GM06990 (cell line): ENCODE data around the gene MED31.
A peak's percentile ranks its signal among the peaks of the same experiment; 100 is the strongest.

Source experiments
- DNase-seq: peaks from one replicate; pipeline ENCODE4 v3.0.0-alpha.2; 2011; ENCODE audit not compliant: insufficient read length; ENCODE audit errors: extremely low read depth
- H3K27me3 ChIP-seq: replicated peaks from 2 replicates; pipeline ENCODE4 v1.6.0; 2011; ENCODE audit warnings: low read length; ENCODE audit not compliant: control insufficient read depth, insufficient read depth
- H3K36me3 ChIP-seq: 2 replicates; pipeline ENCODE4 v1.5.1; 2011; ENCODE audit warnings: low read length; ENCODE audit not compliant: control insufficient read depth, insufficient read depth
- H3K4me3 ChIP-seq: replicated peaks from 2 replicates; pipeline ENCODE4 v1.5.1; 2011; ENCODE audit warnings: low read depth, mild to moderate bottlenecking, control low read depth, low read length
- TF ChIP-seq, protein P1 (sequence below): IDR thresholded peaks from 2 replicates; pipeline ENCODE4 v1.5.1; 2011; ENCODE audit warnings: low read length, control low read depth, mild to moderate bottlenecking, inconsistent platforms; ENCODE audit not compliant: insufficient read depth, poor library complexity, severe bottlenecking

The MED31 gene

DNA sequence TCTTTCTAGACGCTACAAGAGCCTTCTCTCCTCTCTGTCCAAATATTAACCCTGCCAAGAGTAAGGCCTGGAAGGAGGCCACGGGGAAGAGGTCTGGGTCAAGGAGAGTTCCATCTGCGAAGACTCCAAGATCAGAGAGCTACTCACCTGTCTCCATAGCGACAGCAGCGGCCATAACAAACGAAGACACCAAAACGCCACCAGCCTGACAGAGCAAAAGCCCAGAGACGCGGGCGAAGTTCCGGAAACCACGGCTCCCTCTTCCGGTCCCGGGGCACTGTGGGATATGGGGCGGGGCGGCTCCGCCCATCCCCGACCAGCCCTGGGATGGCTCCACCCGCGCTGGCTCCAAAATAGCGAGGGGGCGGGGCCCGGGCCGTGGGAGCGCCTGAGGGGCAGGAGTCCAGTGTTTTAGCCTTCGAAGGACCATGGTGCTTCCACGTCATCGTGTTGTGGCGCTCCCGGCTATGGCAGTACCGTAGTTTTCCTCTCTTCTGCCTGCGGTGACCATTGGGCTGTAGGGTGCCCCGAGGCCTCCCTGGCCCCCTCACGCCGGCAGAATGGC, at the start of gene MED31, which contains the start of gene C17orf100:
Gene MED31, minus strand, starts transcription at position 252 of the 565 bp plus-strand sequence. Its CDS starts 77 bp downstream, at position 175.
Gene C17orf100, plus strand, starts transcription at position 409 of the 565 bp plus-strand sequence. Its CDS starts 152 bp downstream, at position 561.
- peaks cover 3% of the 10 kb centered on the region; the same call in 1 of the 2 replicates for H3K36me3 ChIP-seq
- peak within 1 kb of the TSS; percentile 74 for H3K4me3 ChIP-seq
- DNase-seq = peak; percentile 92
- TF ChIP-seq, protein P1, sequence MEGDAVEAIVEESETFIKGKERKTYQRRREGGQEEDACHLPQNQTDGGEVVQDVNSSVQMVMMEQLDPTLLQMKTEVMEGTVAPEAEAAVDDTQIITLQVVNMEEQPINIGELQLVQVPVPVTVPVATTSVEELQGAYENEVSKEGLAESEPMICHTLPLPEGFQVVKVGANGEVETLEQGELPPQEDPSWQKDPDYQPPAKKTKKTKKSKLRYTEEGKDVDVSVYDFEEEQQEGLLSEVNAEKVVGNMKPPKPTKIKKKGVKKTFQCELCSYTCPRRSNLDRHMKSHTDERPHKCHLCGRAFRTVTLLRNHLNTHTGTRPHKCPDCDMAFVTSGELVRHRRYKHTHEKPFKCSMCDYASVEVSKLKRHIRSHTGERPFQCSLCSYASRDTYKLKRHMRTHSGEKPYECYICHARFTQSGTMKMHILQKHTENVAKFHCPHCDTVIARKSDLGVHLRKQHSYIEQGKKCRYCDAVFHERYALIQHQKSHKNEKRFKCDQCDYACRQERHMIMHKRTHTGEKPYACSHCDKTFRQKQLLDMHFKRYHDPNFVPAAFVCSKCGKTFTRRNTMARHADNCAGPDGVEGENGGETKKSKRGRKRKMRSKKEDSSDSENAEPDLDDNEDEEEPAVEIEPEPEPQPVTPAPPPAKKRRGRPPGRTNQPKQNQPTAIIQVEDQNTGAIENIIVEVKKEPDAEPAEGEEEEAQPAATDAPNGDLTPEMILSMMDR = no peak
- H3K27me3 ChIP-seq = no peaks in the 10 kb centered on the region

DNA sequence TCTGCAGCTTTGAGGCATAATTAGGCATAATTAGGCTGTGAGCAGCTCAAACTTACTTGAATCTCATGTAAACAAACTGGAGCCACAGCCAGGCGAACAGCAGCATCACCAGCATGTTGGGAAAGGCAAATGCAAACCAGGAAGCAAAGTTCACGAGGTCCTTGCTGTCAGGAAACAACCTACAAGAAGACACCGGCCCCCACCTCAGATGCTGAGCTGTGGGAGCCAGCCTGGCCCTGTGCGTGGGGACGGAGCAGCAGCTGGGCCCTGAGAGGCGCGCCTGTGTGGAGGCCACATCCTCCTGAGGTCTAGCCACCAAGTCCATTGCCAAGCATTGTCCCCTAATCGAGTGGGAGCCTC, 49.5 kb upstream of the MED31 start:
- TF ChIP-seq, protein P1 = no peak
- Histone ChIP-seq H3K27me3 (no peaks in the 10 kb centered on the region; the same call in none of the 2 replicates), H3K36me3 (no peaks in the 10 kb centered on the region), H3K4me3 (no peak overlapping the region)
- DNase-seq = no peak

DNA sequence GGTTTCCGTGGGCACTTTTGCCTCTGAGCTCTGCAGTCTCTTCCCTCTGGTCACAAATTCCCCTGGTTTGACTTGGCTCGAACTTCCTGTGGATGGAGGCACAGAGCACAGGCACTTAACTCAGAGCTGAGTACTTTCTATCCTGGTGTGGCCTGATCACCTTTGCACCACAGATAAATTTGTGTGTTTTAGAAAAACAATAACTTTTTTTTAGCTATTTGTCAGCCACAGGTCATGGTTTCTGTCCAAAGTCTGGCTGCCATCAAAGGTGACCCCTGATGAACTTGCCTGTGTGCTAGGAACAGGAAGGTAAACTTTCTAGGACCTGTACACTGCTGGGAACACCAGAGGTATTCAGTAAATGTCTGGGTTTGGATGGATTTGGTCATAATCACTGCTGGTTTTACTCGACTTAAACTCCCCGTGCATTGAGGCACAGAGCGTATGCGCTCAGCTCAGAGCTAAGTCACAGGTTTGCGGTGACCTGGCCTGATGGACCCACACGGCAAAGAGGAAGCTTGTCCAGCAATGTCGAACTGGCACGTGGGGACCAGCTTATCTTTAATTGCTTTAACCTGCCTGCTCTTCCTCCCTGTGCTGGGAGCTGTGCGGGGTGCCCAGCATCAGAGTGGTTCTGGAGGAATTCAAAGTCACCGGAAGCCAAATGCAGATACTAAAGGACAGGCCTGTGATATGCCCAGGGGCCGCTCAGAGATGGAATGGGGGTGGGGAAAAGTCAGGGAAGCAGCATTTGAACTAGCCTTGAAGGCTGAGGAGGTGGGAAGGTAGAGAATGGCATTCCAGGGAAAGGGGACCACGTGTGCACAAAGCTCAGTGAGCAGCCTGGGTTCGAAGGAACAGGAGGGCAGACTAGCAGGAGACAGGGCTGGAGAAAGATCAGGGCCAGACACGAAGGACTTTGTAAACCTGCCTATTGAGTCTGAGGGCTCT, 48.9 kb upstream of the MED31 start:
- H3K4me3 ChIP-seq = no peak overlapping the region
- H3K27me3 ChIP-seq = no peaks in the 10 kb centered on the region; the same call in none of the 2 replicates
- DNase-seq = no peak
- H3K36me3 ChIP-seq = no peaks in the 10 kb centered on the region
- TF ChIP-seq, protein P1 = no peak

- Histone ChIP-seq H3K27me3 (peaks cover 2% of the 10 kb centered on the region), H3K4me3 (no peak overlapping the region), H3K36me3 (no peaks in the 10 kb centered on the region)
- TF ChIP-seq, protein P1 = no peak
- DNase-seq = no peak
Observed at GRCh38 chr17:6698004-6698403, 46.6 kb upstream of the MED31 start.

- TF ChIP-seq, protein P1 = no peak
- H3K27me3 ChIP-seq = peaks cover 2% of the 10 kb centered on the region
- DNase-seq = no peak
- H3K36me3 ChIP-seq = no peaks in the 10 kb centered on the region
- no peak overlapping the region for H3K4me3 ChIP-seq
Observed at GRCh38 chr17:6696906-6697305, 45.5 kb upstream of the MED31 start.
